ENCODE data around the gene TBPL2. TPM values are rescaled to one million over a fixed set of nuclear protein-coding genes. Genes with fewer than 3 reads are reported as not detected.

The TBPL2 gene
- total RNA-seq, 1 experiment from 2014 or later, result not detected

- Histone ChIP-seq H3K23me2 (ENCODE audit: insufficient read length, low read depth, low read length, poor library complexity, severe bottlenecking) (no peaks in the 10 kb centered on the region), H4K5ac (ENCODE audit: insufficient read length, low read depth, low read length) (no peak overlapping the region), H2BK15ac (ENCODE audit: low read depth, low read length) (no peak overlapping the region), H2BK12ac (ENCODE audit: insufficient read length, low read depth, low read length) (no peak overlapping the region), H2BK120ac (ENCODE audit: low read depth, low read length, poor library complexity, severe bottlenecking) (no peak overlapping the region), H4K8ac (replicated peaks; ENCODE audit: insufficient read length, low read depth, low read length) (no peak overlapping the region), H3K27ac (ENCODE audit: insufficient read length, low read depth, low read length) (no peak overlapping the region), H3K9me3 (ENCODE audit: control insufficient read depth, low read depth, low read length) (no peaks in the 10 kb centered on the region), H3K23ac (ENCODE audit: insufficient read length, low read depth, low read length) (no peak overlapping the region), H3K4me1 (ENCODE audit: insufficient read depth, low read length) (no peaks in the 10 kb centered on the region), H3K14ac (ENCODE audit: insufficient read depth, low read length) (no peak overlapping the region), H2AFZ (ENCODE audit: low read length) (no peak overlapping the region), H3K79me1 (ENCODE audit: insufficient read depth, low read depth, low read length, poor library complexity, severe bottlenecking) (no peaks in the 10 kb centered on the region), H4K91ac (ENCODE audit: insufficient read length, low read depth, low read length) (no peak overlapping the region), H2BK5ac (ENCODE audit: insufficient read length, low read length) (no peak overlapping the region), H3K56ac (ENCODE audit: insufficient read length, low read depth, low read length) (no peak overlapping the region), H4K20me1 (ENCODE audit: control insufficient read depth, insufficient read depth, insufficient read length) (no peaks in the 10 kb centered on the region), H3K79me2 (ENCODE audit: insufficient read depth, low read length) (no peaks in the 10 kb centered on the region), H2BK20ac (ENCODE audit: low read depth, low read length, poor library complexity, severe bottlenecking) (no peak overlapping the region), H3T11ph (ENCODE audit: low read length) (no peak overlapping the region), H3K9ac (ENCODE audit: extremely low read depth, insufficient read length, low read length) (no peak overlapping the region), H3K18ac (ENCODE audit: insufficient read length, low read depth, low read length) (no peak overlapping the region), H3K27me3 (ENCODE audit: insufficient read depth, low read length) (no peaks in the 10 kb centered on the region), H2AK5ac (ENCODE audit: insufficient read length, low read length) (no peak overlapping the region), H3K4ac (ENCODE audit: low read depth, low read length) (no peak overlapping the region), H3K4me2 (ENCODE audit: insufficient read depth, insufficient read length, low read length) (no peak overlapping the region)
- TF ChIP-seq CTCF (conservative IDR thresholded peaks at IDR 0.05), result no peak
- Mint-ChIP-seq H3K27ac (no peak overlapping the region), H3K9me3 (no peaks in the 10 kb centered on the region), H3K4me1 (no peaks in the 10 kb centered on the region), H3K36me3 (ENCODE audit: insufficient read depth in 1 of 3, low read depth in 3 of 3) (peaks cover 16 to 50% (median 46%) of the 10 kb centered on the region in 3 experiments; a peak in 6 of 7 replicates), H3K27me3 (ENCODE audit: low read depth) (no peaks in the 10 kb centered on the region), H3K4me3 (no peak overlapping the region)
- WGBS (ENCODE audit: extremely low coverage, insufficient read length, low lambda C conversion rate), result no CpG with 5 or more reads among the region's 3 CpGs
- DNase-seq, result no peak
Measured at GRCh38 chr14:55366271-55366670, 74.1 kb downstream of the TBPL2 start.

Other genes starting within 250 kb of the TBPL2 start
- 115 and 118 TPM in 2 replicates for gene DLGAP5, start 249.0 kb downstream of the TBPL2 start, total RNA-seq (2021)
- 11.7 and 12.0 TPM in 2 replicates for gene FBXO34, start 169.2 kb downstream of the TBPL2 start, total RNA-seq (2021)
- gene ATG14, start 28.8 kb downstream of the TBPL2 start, total RNA-seq (2021), result 11.8 and 13.6 TPM in 2 replicates
- gene KTN1, start 139.6 kb upstream of the TBPL2 start, total RNA-seq (2021), result 122 and 128 TPM in 2 replicates